ENCODE results near the gene PACS1. TPM values are rescaled to one million over a fixed set of nuclear protein-coding genes. Genes with fewer than 3 reads are reported as not detected.

PACS1 gene
- total RNA-seq, 1 experiment from 2014 or later: 91.8 TPM

DNA sequence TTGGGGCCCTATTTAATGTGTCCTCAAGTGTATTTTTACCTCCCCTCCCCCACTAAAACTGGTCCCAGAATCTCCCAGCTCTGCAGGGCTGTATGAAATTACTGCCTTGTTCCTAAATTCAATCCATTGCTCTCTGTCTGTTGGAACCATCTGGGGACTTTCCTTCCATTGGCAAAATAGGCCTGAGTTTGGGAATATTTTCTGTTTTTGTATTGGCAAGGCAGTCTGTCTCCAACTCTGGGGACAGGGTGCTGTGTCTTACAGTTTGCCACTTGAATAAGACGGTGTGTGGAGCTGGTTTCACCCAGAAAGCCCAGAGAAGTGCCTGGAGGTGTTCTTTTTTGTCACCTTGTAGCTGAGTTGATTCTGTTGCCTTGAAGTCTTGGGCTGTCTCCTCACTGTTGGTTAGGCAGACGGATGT, 1.3 kb downstream of the PACS1 start:
- no peak for DNase-seq (ENCODE audit: low read depth, low spot score)
- intact Hi-C loops (cut with micrococcal nuclease; ENCODE audit: unreplicated experiment) (no loop called here), in situ Hi-C loops (cut with HindIII; ENCODE audit: low pct_unique_long_range_greater_than_20kb, low sequenced_read_pairs) (no loop called here)
- ChIA-PET CTCF (interaction anchor here (0.8 to 1.0 kb wide), 3 partner anchors 19 to 79 kb away, joined by 4 to 6 read pairs (median 4); partner anchors contain the start of gene SF3B2), POLR2A (interaction anchor here (0.6 to 1.5 kb wide), 2 partner anchors 15 to 19 kb away, joined by 3 to 4 read pairs; partner anchors contain the start of gene SF3B2)
- BruUV-seq (replicated peaks): no TSS peak
- Histone ChIP-seq H3K27ac (ENCODE audit: low read length) (peak overlapping the region; percentile 78), H3K9me3 (ENCODE audit: control insufficient read depth, insufficient read depth, low read depth, low read length) (no peaks in the 10 kb centered on the region), H3K36me3 (ENCODE audit: control insufficient read depth, insufficient read depth, low read length) (peaks cover 10% of the 10 kb centered on the region), H3K4me1 (ENCODE audit: control insufficient read depth, insufficient read depth, low read length) (peaks cover 27% of the 10 kb centered on the region), H3K27me3 (ENCODE audit: control insufficient read depth, insufficient read depth, low read length) (no peaks in the 10 kb centered on the region), H3K4me3 (ENCODE audit: low read depth in 2 of 2, low read length in 2 of 2) (peak overlapping the region; percentile 73 to 79)
- no peak for ATAC-seq
- no peak for TF ChIP-seq SIN3A (IDR thresholded peaks at IDR 0.05; ENCODE audit: borderline replicate concordance, insufficient read depth, low read depth, low read length)
- TF ChIP-seq, protein P1, sequence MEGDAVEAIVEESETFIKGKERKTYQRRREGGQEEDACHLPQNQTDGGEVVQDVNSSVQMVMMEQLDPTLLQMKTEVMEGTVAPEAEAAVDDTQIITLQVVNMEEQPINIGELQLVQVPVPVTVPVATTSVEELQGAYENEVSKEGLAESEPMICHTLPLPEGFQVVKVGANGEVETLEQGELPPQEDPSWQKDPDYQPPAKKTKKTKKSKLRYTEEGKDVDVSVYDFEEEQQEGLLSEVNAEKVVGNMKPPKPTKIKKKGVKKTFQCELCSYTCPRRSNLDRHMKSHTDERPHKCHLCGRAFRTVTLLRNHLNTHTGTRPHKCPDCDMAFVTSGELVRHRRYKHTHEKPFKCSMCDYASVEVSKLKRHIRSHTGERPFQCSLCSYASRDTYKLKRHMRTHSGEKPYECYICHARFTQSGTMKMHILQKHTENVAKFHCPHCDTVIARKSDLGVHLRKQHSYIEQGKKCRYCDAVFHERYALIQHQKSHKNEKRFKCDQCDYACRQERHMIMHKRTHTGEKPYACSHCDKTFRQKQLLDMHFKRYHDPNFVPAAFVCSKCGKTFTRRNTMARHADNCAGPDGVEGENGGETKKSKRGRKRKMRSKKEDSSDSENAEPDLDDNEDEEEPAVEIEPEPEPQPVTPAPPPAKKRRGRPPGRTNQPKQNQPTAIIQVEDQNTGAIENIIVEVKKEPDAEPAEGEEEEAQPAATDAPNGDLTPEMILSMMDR (IDR thresholded peaks at IDR 0.05): no peak
- TF ChIP-seq POLR2AphosphoS5 (IDR thresholded peaks at IDR 0.05; ENCODE audit: low read depth, low read length): no peak
- TF ChIP-seq, protein P2, sequence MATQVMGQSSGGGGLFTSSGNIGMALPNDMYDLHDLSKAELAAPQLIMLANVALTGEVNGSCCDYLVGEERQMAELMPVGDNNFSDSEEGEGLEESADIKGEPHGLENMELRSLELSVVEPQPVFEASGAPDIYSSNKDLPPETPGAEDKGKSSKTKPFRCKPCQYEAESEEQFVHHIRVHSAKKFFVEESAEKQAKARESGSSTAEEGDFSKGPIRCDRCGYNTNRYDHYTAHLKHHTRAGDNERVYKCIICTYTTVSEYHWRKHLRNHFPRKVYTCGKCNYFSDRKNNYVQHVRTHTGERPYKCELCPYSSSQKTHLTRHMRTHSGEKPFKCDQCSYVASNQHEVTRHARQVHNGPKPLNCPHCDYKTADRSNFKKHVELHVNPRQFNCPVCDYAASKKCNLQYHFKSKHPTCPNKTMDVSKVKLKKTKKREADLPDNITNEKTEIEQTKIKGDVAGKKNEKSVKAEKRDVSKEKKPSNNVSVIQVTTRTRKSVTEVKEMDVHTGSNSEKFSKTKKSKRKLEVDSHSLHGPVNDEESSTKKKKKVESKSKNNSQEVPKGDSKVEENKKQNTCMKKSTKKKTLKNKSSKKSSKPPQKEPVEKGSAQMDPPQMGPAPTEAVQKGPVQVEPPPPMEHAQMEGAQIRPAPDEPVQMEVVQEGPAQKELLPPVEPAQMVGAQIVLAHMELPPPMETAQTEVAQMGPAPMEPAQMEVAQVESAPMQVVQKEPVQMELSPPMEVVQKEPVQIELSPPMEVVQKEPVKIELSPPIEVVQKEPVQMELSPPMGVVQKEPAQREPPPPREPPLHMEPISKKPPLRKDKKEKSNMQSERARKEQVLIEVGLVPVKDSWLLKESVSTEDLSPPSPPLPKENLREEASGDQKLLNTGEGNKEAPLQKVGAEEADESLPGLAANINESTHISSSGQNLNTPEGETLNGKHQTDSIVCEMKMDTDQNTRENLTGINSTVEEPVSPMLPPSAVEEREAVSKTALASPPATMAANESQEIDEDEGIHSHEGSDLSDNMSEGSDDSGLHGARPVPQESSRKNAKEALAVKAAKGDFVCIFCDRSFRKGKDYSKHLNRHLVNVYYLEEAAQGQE (IDR thresholded peaks at IDR 0.05; ENCODE audit: insufficient read depth in 1 of 2, low read depth in 2 of 2, low read length in 1 of 2): no peak
- no peak for TF ChIP-seq TCF7L2 (IDR thresholded peaks at IDR 0.05; ENCODE audit: low read depth, low read length)

DNA sequence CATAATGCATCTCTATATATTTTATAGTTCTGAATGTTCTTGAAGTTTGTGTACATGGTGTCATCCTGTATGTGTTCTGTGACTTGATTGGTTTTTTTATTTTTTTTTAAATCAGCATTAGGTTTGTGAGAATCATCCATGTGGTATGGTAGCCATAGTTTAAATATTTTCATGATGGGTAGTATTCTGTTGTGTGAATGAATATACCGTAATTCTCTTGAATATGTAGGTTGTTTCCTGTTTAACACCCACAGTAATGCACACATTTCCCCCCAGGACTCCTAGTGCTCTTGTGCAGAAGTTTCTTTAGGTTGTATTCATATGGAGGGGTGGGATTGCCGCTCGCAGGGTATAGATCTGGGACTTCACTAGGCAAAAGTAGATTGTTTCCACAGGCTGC, 2.0 kb downstream of the PACS1 start:
- peak overlapping the region; percentile 78 for H3K27ac ChIP-seq (ENCODE audit: low read length)
- TF ChIP-seq POLR2AphosphoS5 (IDR thresholded peaks at IDR 0.05; ENCODE audit: low read depth, low read length) (no peak), TCF7L2 (IDR thresholded peaks at IDR 0.05; ENCODE audit: low read depth, low read length) (no peak)
- TF ChIP-seq, protein P1 (IDR thresholded peaks at IDR 0.05): no peak
- peaks cover 27% of the 10 kb centered on the region for H3K4me1 ChIP-seq (ENCODE audit: control insufficient read depth, insufficient read depth, low read length)
- POLR2A ChIA-PET: interaction anchor here (1.5 kb wide), 1 partner anchor 20 kb away, joined by 4 read pairs; the partner anchor contains the start of gene SF3B2
- no TSS peak for BruUV-seq (replicated peaks)
- no peaks in the 10 kb centered on the region for H3K9me3 ChIP-seq (ENCODE audit: control insufficient read depth, insufficient read depth, low read depth, low read length)
- no peaks in the 10 kb centered on the region for H3K27me3 ChIP-seq (ENCODE audit: control insufficient read depth, insufficient read depth, low read length)
- intact Hi-C loops (cut with micrococcal nuclease; ENCODE audit: unreplicated experiment): no loop called here
- in situ Hi-C loops (cut with HindIII; ENCODE audit: low pct_unique_long_range_greater_than_20kb, low sequenced_read_pairs): no loop called here
- peak overlapping the region; percentile 73 to 79 for H3K4me3 ChIP-seq (ENCODE audit: low read depth in 2 of 2, low read length in 2 of 2)
- ATAC-seq (no peak), DNase-seq (ENCODE audit: low read depth, low spot score) (no peak)
- H3K36me3 ChIP-seq (ENCODE audit: control insufficient read depth, insufficient read depth, low read length): peaks cover 5% of the 10 kb centered on the region; the same call in 1 of the 2 replicates
- CTCF ChIA-PET: interaction anchor here (0.8 to 0.9 kb wide), 2 partner anchors 27 to 78 kb away, joined by 4 read pairs; no protein-coding TSS in a partner anchor

Measured in Panc1 (cell line).